A549 (cell line): ENCODE results near the gene CD69. TPM values are rescaled to one million over a fixed set of nuclear protein-coding genes. Genes with fewer than 3 reads are reported as not detected.

Source experiments
- ATAC-seq, 2 experiments: fragments of 200-7000 bp in 1 of 2; fragments of >200 bp in 1 of 2; cut with Nextera tagmentation in 1 of 2; cut with Tn5 transposase in 1 of 2; 3 replicates each; pipeline versions ENCODE4 v1.8.0 to v1.9.1; 2018 to 2020; ENCODE audit warnings: mild to moderate bottlenecking in 1 of 2, moderate library complexity in 1 of 2
- CTCF ChIA-PET: fragments of 300-600 bp; sonication (Branson Sonifier 250); formaldehyde crosslinking; extraction: SDS; loops from one replicate; lab custom pipeline; 2021; ENCODE audit warnings: antibody characterized with exemption, inconsistent platforms; lab: Yijun Ruan, JAX
- POLR2A ChIA-PET: fragments of 350-600 bp; formaldehyde crosslinking; extraction: SDS; loops from one replicate; lab custom pipeline; 2021; ENCODE audit warnings: antibody characterized with exemption, inconsistent platforms; lab: Yijun Ruan, JAX
- DNase-seq, 2 experiments: peaks; one replicate each; pipeline versions ENCODE4 v3.0.0 to v3.0.0-alpha.2; 2011 to 2016; ENCODE audit warnings: low read depth in 1 of 2, low spot score in 1 of 2
- FAIRE-seq: peaks from 2 replicates; lab custom pipeline; 2011; peaks lifted over from hg19 to GRCh38; lab: Jason Lieb, UNC
- H3K27ac ChIP-seq, 2 experiments: fragments of >200 bp; sonication (Bioruptor Twin); formaldehyde crosslinking; 3 replicates each; pipeline ENCODE4 v1.5.1; 2016 to 2017
- H3K4me1 ChIP-seq: fragments of >200 bp; sonication (Bioruptor Twin); formaldehyde crosslinking; 3 replicates; pipeline ENCODE4 v1.6.1; 2016
- H3K4me2 ChIP-seq: fragments of >200 bp; sonication (Bioruptor Twin); formaldehyde crosslinking; 3 replicates; pipeline ENCODE4 v1.6.1; 2016
- H3K4me3 ChIP-seq: fragments of >200 bp; sonication (Bioruptor Twin); formaldehyde crosslinking; 3 replicates; pipeline ENCODE4 v1.5.1; 2016
- H3K9me3 ChIP-seq: fragments of >200 bp; sonication (Bioruptor Twin); formaldehyde crosslinking; 3 replicates; pipeline ENCODE4 v1.6.1; 2016
- CBX8 ChIP-seq: fragments of 200-600 bp; sonication (generic); IDR thresholded peaks from 2 replicates; pipeline ENCODE4 v1.6.1; 2016
- CEBPB ChIP-seq, 2 experiments: fragments of >200 bp in 1 of 2; sonication (Bioruptor Twin) in 1 of 2; formaldehyde crosslinking in 1 of 2; IDR thresholded peaks; 2 replicates each; pipeline ENCODE4 v1.6.1; 2012 to 2016
- CHD4 ChIP-seq: fragments of 200-600 bp; sonication (generic); IDR thresholded peaks from 2 replicates; pipeline ENCODE4 v1.6.1; 2016; ENCODE audit warnings: antibody characterized with exemption, mild to moderate bottlenecking, borderline replicate concordance
- EHF ChIP-seq: fragments of 250-450 bp; sonication (Bioruptor Pico); IDR thresholded peaks from 2 replicates; pipeline ENCODE4 v1.5.0; 2020; ENCODE audit warnings: mild to moderate bottlenecking
- EP300 ChIP-seq, 2 experiments: fragments of >200 bp; sonication (Bioruptor Twin); formaldehyde crosslinking; IDR thresholded peaks; 2 replicates in 1 of 2; 3 replicates in 1 of 2; pipeline ENCODE4 v1.6.1; 2016 to 2017
- FOSB ChIP-seq: fragments of 250-450 bp; sonication (Bioruptor Pico); IDR thresholded peaks from 2 replicates; pipeline ENCODE4 v1.5.0; 2020; ENCODE audit warnings: mild to moderate bottlenecking, moderate library complexity
- GATA3 ChIP-seq: IDR thresholded peaks from 2 replicates; pipeline ENCODE4 v1.6.1; 2012; ENCODE audit warnings: borderline replicate concordance
- HES2 ChIP-seq: fragments of >200 bp; sonication (Bioruptor Twin); formaldehyde crosslinking; IDR thresholded peaks from 2 replicates; pipeline ENCODE4 v1.6.1; 2016
- JUN ChIP-seq, 2 experiments: fragments of >200 bp; sonication (Bioruptor Twin); formaldehyde crosslinking; IDR thresholded peaks; 2 replicates in 1 of 2; 3 replicates in 1 of 2; pipeline ENCODE4 v1.6.1; 2016 to 2017
- JUNB ChIP-seq: fragments of >200 bp; sonication (Bioruptor Twin); formaldehyde crosslinking; IDR thresholded peaks from 2 replicates; pipeline ENCODE4 v1.6.1; 2016
- MAZ ChIP-seq: fragments of 150-350 bp; IDR thresholded peaks from 2 replicates; pipeline ENCODE4 v1.6.1; 2014; ENCODE audit warnings: antibody characterized with exemption, low read depth, low read length, borderline replicate concordance
- PHF8 ChIP-seq: fragments of 200-600 bp; sonication (generic); IDR thresholded peaks from 2 replicates; pipeline ENCODE4 v1.6.1; 2016; ENCODE audit warnings: low read depth, mild to moderate bottlenecking, antibody characterized with exemption, moderate library complexity, borderline replicate concordance
- POLR2AphosphoS2 ChIP-seq: conservative IDR thresholded peaks from 2 replicates; pipeline ENCODE4 v1.6.1; 2012; ENCODE audit warnings: low read length, improper control_type of control experiment, inconsistent platforms
- RARB ChIP-seq: fragments of 250-450 bp; sonication (Bioruptor Pico); IDR thresholded peaks from 2 replicates; pipeline ENCODE4 v1.8.0; 2021; ENCODE audit warnings: mild to moderate bottlenecking, moderate library complexity
- REST ChIP-seq: fragments of 200-600 bp; sonication (generic); IDR thresholded peaks from 2 replicates; pipeline ENCODE4 v1.6.1; 2016; ENCODE audit warnings: antibody characterized with exemption, mild to moderate bottlenecking, moderate library complexity
- RNF2 ChIP-seq: fragments of 200-600 bp; sonication (generic); IDR thresholded peaks from 2 replicates; pipeline ENCODE4 v1.6.1; 2016; ENCODE audit warnings: low read depth, mild to moderate bottlenecking, antibody characterized with exemption, moderate library complexity, borderline replicate concordance
- SMC3 ChIP-seq: fragments of >200 bp; sonication (Bioruptor Twin); formaldehyde crosslinking; IDR thresholded peaks from 3 replicates; pipeline ENCODE4 v1.6.1; 2018; ENCODE audit warnings: inconsistent platforms
- SREBF2 ChIP-seq: fragments of 450-650 bp; IDR thresholded peaks from 2 replicates; pipeline ENCODE4 v1.6.1; 2014; ENCODE audit warnings: mild to moderate bottlenecking, moderate library complexity
- ZC3H11A ChIP-seq: fragments of 450-650 bp; IDR thresholded peaks from 2 replicates; pipeline ENCODE4 v1.6.1; 2014; ENCODE audit warnings: antibody characterized with exemption, mild to moderate bottlenecking
- ZNF302 ChIP-seq: fragments of 250-450 bp; sonication (Bioruptor Pico); IDR thresholded peaks from 2 replicates; pipeline ENCODE4 v1.9.0; 2021; ENCODE audit warnings: inconsistent platforms, mild to moderate bottlenecking, moderate library complexity
- ZSCAN20 ChIP-seq: fragments of 250-450 bp; sonication (Bioruptor Pico); IDR thresholded peaks from 2 replicates; pipeline ENCODE4 v1.8.0; 2022; ENCODE audit warnings: mild to moderate bottlenecking, moderate library complexity
- WGBS: methylation state at CpG from one replicate; pipeline ENCODE4 v1.1.6; 2017; ENCODE audit errors: missing lambda C conversion rate; 5-methylcytosine and 5-hydroxymethylcytosine counted together
- polyA plus RNA-seq, 4 experiments: library from polyadenylated mRNA; depleted of rRNA in 3 of 4; stranded (reverse); fragments of >200 nt; fragmentation: RNase III in 1 of 4; extraction: RNeasy Plus Mini Kit Qiagen cat#74134 plus additional on column Dnase treatment in 1 of 4; gene quantifications; 2 replicates in 3 of 4; 3 replicates in 1 of 4; pipeline ENCODE4 v1.2.3, GENCODE V29; 2011 to 2017
- TF ChIP-seq, protein P1 (sequence below): fragments of 450-650 bp; IDR thresholded peaks from 2 replicates; pipeline ENCODE4 v1.6.1; 2014; ENCODE audit warnings: antibody characterized with exemption
- TF ChIP-seq, protein P2 (sequence below): fragments of >200 bp; sonication (Bioruptor Twin); formaldehyde crosslinking; IDR thresholded peaks from 3 replicates; pipeline ENCODE4 v1.5.1; 2016

Gene CD69
- polyA plus RNA-seq, 2 of the 4 experiments (the other 2 are of a cell fraction), result not detected

- TF ChIP-seq, protein P1, sequence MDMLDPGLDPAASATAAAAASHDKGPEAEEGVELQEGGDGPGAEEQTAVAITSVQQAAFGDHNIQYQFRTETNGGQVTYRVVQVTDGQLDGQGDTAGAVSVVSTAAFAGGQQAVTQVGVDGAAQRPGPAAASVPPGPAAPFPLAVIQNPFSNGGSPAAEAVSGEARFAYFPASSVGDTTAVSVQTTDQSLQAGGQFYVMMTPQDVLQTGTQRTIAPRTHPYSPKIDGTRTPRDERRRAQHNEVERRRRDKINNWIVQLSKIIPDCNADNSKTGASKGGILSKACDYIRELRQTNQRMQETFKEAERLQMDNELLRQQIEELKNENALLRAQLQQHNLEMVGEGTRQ, result no peak
- no peak for TF ChIP-seq JUNB
- TF ChIP-seq RARB, result no peak
- TF ChIP-seq HES2, result no peak
- TF ChIP-seq PHF8, result no peak
- TF ChIP-seq, all 56 proteins: peak for 0
Measured at GRCh38 chr12:9776781-9777180, 16.1 kb upstream of the CD69 start (continued).

DNA sequence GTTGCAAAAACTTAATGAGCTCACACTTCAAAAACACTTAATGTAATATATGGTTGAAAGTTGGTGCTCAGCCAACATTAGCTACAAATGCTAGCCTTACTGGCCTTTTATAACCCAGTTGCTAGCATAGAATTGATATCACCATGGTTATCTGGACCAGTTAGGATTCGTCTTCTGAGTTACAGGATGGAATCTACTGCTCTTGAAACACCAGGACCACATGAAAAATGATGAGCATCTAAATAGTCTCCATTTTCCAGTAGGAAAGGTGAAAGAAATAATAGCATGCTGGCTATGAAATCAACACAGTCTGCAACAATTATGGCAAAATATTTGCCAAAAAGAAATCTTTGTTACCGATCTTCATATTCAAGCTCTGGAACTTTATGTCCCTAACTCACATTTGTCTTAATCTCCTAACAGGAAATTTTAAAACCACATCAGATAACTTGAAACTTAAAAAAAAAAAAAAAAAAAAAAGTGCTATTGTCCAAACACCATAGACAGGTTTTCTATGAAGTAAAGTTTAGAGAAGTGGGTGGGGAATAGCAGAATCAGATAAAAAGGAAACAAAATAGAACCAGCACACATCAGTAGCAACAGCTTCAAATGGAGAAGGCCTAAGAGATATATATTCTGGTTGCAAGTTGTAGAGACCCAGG is 12.6 kb upstream of the CD69 start:
- no peak overlapping the region for H3K4me2 ChIP-seq
- TF ChIP-seq EP300 (IDR thresholded peaks at IDR 0.05) (no peak), FOSB (CRISPR knock-in tag) (no peak), ZC3H11A (no peak), REST (no peak), JUNB (no peak), RNF2 (no peak), CBX8 (no peak), MAZ (no peak), CEBPB (IDR thresholded peaks at IDR 0.05) (no peak)
- ChIA-PET POLR2A (no interaction called here), CTCF (interaction anchor here (1.3 kb wide), 2 partner anchors 23 to 41 kb away, joined by 5 read pairs; no protein-coding TSS in a partner anchor)
- no peaks in the 10 kb centered on the region for H3K4me1 ChIP-seq
- H3K4me3 ChIP-seq, result no peak overlapping the region
- ATAC-seq (no peak), FAIRE-seq (no peak), DNase-seq (no peak)
- H3K27ac ChIP-seq, result no peak overlapping the region
- H3K9me3 ChIP-seq, result no peaks in the 10 kb centered on the region
- WGBS, result 59% methylated on average over 2 of the region's 2 CpGs

DNA sequence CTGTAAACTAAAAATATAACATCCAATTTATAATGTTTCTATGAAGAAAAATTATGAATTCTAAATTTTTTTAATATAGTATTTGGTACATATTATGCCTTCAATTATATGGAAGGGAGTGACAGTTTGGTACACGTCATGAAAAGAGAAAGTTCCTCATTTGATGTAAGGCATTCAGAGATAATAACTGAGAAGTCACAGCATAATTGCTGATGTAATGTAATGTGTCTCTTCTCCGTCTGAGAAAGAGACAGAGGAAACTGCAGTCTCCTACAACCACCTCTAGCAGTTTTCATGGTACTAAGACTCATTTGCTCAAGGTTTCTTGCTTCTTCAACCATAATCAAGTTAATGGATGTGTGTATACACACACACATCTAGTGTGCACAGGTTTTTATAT is 2.3 kb upstream of the CD69 start:
- Histone ChIP-seq H3K27ac (no peak overlapping the region), H3K9me3 (no peaks in the 10 kb centered on the region), H3K4me3 (no peak overlapping the region), H3K4me1 (no peaks in the 10 kb centered on the region), H3K4me2 (no peak overlapping the region)
- WGBS, result 72% methylated on average over 2 of the region's 2 CpGs
- TF ChIP-seq, protein P2, sequence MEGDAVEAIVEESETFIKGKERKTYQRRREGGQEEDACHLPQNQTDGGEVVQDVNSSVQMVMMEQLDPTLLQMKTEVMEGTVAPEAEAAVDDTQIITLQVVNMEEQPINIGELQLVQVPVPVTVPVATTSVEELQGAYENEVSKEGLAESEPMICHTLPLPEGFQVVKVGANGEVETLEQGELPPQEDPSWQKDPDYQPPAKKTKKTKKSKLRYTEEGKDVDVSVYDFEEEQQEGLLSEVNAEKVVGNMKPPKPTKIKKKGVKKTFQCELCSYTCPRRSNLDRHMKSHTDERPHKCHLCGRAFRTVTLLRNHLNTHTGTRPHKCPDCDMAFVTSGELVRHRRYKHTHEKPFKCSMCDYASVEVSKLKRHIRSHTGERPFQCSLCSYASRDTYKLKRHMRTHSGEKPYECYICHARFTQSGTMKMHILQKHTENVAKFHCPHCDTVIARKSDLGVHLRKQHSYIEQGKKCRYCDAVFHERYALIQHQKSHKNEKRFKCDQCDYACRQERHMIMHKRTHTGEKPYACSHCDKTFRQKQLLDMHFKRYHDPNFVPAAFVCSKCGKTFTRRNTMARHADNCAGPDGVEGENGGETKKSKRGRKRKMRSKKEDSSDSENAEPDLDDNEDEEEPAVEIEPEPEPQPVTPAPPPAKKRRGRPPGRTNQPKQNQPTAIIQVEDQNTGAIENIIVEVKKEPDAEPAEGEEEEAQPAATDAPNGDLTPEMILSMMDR, result no peak
- TF ChIP-seq POLR2AphosphoS2 (no peak), ZSCAN20 (CRISPR knock-in tag) (no peak), RARB (no peak), CHD4 (no peak), JUN (IDR thresholded peaks at IDR 0.05) (no peak), SREBF2 (no peak), EHF (CRISPR knock-in tag) (no peak), PHF8 (no peak), SMC3 (no peak), GATA3 (no peak), ZNF302 (CRISPR knock-in tag) (no peak)
- POLR2A ChIA-PET, result no interaction called here
- DNase-seq (no peak), FAIRE-seq (no peak), ATAC-seq (no peak)
- CTCF ChIA-PET, result interaction anchor here (4.1 kb wide), 1 partner anchor 12 kb away, joined by 41 read pairs; no protein-coding TSS in a partner anchor
